HepG2 (cell line): ENCODE measurements around the gene UTRN. TPM values are rescaled to one million over a fixed set of nuclear protein-coding genes. Genes with fewer than 3 reads are reported as not detected.

Experiments used
- BATF2 ChIP-seq: sonication (generic); formaldehyde crosslinking; IDR thresholded peaks from 2 replicates; pipeline ENCODE4 v1.8.0; 2022; ENCODE audit warnings: mild to moderate bottlenecking, missing genetic modification reagents, moderate library complexity
- DRAP1 ChIP-seq: IDR thresholded peaks from 2 replicates; pipeline ENCODE4 v1.6.1; 2016; ENCODE audit warnings: missing genetic modification reagents, missing compliant biosample characterization
- KAT8 ChIP-seq: IDR thresholded peaks from 2 replicates; pipeline ENCODE4 v1.6.1; 2016; ENCODE audit warnings: missing genetic modification reagents, missing compliant biosample characterization
- MBD4 ChIP-seq: IDR thresholded peaks from 2 replicates; pipeline ENCODE4 v1.6.1; 2012; ENCODE audit warnings: low read length, inconsistent platforms, borderline replicate concordance
- POLR2G ChIP-seq: fragments of 200-400 bp; formaldehyde crosslinking; IDR thresholded peaks from 2 replicates; pipeline ENCODE4 v1.6.1; 2018; ENCODE audit warnings: mild to moderate bottlenecking, low read depth, low read length, moderate library complexity
- SP2 ChIP-seq: sonication (generic); formaldehyde crosslinking; IDR thresholded peaks from 2 replicates; pipeline ENCODE4 v1.5.1; 2020; ENCODE audit warnings: mild to moderate bottlenecking, missing genetic modification reagents
- ZBTB38 ChIP-seq: sonication (generic); formaldehyde crosslinking; IDR thresholded peaks from 2 replicates; pipeline ENCODE4 v1.5.1; 2020; ENCODE audit warnings: mild to moderate bottlenecking, missing genetic modification reagents
- ZFP1 ChIP-seq: IDR thresholded peaks from 2 replicates; pipeline ENCODE4 v1.6.1; 2016
- ZFX ChIP-seq: sonication (generic); formaldehyde crosslinking; IDR thresholded peaks from 2 replicates; pipeline ENCODE4 v1.4.0; 2020; ENCODE audit warnings: mild to moderate bottlenecking, low read depth, missing genetic modification reagents, moderate library complexity
- ZNF407 ChIP-seq: sonication (generic); formaldehyde crosslinking; IDR thresholded peaks from one replicate; pipeline ENCODE4 v1.5.1; 2020; ENCODE audit warnings: mild to moderate bottlenecking, missing genetic modification reagents; ENCODE audit errors: not compliant biosample characterization
- ZNF431 ChIP-seq: sonication (generic); formaldehyde crosslinking; IDR thresholded peaks from 2 replicates; pipeline ENCODE4 v1.9.0; 2022; ENCODE audit warnings: missing genetic modification reagents, low read depth, mild to moderate bottlenecking, borderline replicate concordance
- ZNF501 ChIP-seq: sonication (generic); formaldehyde crosslinking; IDR thresholded peaks from 2 replicates; pipeline ENCODE4 v1.5.1; 2020; ENCODE audit warnings: mild to moderate bottlenecking, moderate library complexity, missing genetic modification reagents
- polyA plus RNA-seq, 8 experiments: library from polyadenylated mRNA; depleted of rRNA in 3 of 8; stranded (reverse) in 7 of 8; unstranded in 1 of 8; fragments of >200 nt; fragmentation: Illumina TruSeq in 4 of 8; extraction: Trizol in 4 of 8; gene quantifications; 2 replicates each; pipeline versions ENCODE4 v1.2.1 to v1.2.3, GENCODE V29; 2011 to 2016; ENCODE audit warnings: low read depth in 4 of 8, missing spikeins in 1 of 8, mixed read lengths in 1 of 8; ENCODE audit not compliant: insufficient read depth in 1 of 8
- total RNA-seq, 5 experiments: library from RNA; depleted of rRNA; stranded (reverse); fragments of >200 nt; fragmentation: Illumina TruSeq; extraction: Trizol; gene quantifications; 2 replicates each; pipeline ENCODE4 v1.2.3, GENCODE V29; 2016; ENCODE audit warnings: low read depth in 1 of 5

The UTRN gene
- total and polyA plus RNA-seq, 2 of the 13 experiments (the other 11 are each of a cell fraction or from before 2014, with no cell fraction given): 102 to 116 TPM

- TF ChIP-seq ZNF431 (no peak), ZFP1 (CRISPR knock-in tag) (no peak), BATF2 (CRISPR knock-in tag) (no peak), ZFX (CRISPR knock-in tag) (0 out of 2 replicates have a peak, but pooled peaks have one; percentile 3), ZBTB38 (CRISPR knock-in tag) (peak; percentile 91; the same call in 1 of the 2 replicates), KAT8 (CRISPR knock-in tag) (no peak), DRAP1 (CRISPR knock-in tag) (no peak), POLR2G (no peak; the same call in 1 of the 2 replicates), ZNF407 (CRISPR knock-in tag) (no peak), SP2 (CRISPR knock-in tag) (no peak), MBD4 (no peak), ZNF501 (CRISPR knock-in tag) (peak; percentile 44; the same call in 1 of the 2 replicates)
Measured at GRCh38 chr6:144315226-144315980, 30.3 kb downstream of the UTRN start (continued).
